CD14-positive monocyte (primary cell): ENCODE data around the gene MRNIP. TPM values are rescaled to one million over a fixed set of nuclear protein-coding genes. Genes with fewer than 3 reads are reported as not detected.

Experiments
- DNase-seq, 3 donors: peaks; one replicate each; pipeline ENCODE4 v3.0.0-alpha.2; 2011 to 2022
- H2AFZ ChIP-seq: 2 replicates; pipeline ENCODE4 v1.6.0; 2012; ENCODE audit warnings: mild to moderate bottlenecking, low read depth, low read length, inconsistent platforms; ENCODE audit not compliant: insufficient read depth, poor library complexity, severe bottlenecking
- H3K27ac ChIP-seq, 2 donors: 1 replicate in 1 of 2; 2 replicates in 1 of 2; pipeline ENCODE4 v1.5.1; 2012 to 2013; ENCODE audit warnings: low read length in 2 of 2, control low read depth in 1 of 2, inconsistent platforms in 1 of 2, low read depth in 1 of 2, mild to moderate bottlenecking in 1 of 2
- H3K27me3 ChIP-seq, 2 donors: one replicate each; pipeline versions ENCODE4 v1.6.0 to v1.6.1; 2011 to 2013; ENCODE audit warnings: low read length in 2 of 2; ENCODE audit not compliant: control insufficient read depth in 2 of 2, insufficient read depth in 2 of 2
- H3K36me3 ChIP-seq, 2 donors: replicated peaks in 1 of 2; 1 replicate in 1 of 2; 2 replicates in 1 of 2; pipeline versions ENCODE4 v1.5.1 to v1.6.1; 2012 to 2013; ENCODE audit warnings: low read length in 2 of 2, control low read depth in 1 of 2, inconsistent platforms in 1 of 2, mild to moderate bottlenecking in 1 of 2; ENCODE audit not compliant: insufficient read depth in 2 of 2, control insufficient read depth in 1 of 2
- H3K4me1 ChIP-seq, 2 donors: 1 replicate in 1 of 2; 2 replicates in 1 of 2; pipeline versions ENCODE4 v1.5.1 to v1.6.1; 2012 to 2013; ENCODE audit warnings: low read length in 2 of 2, control low read depth in 1 of 2, inconsistent platforms in 1 of 2, mild to moderate bottlenecking in 1 of 2, moderate library complexity in 1 of 2; ENCODE audit not compliant: insufficient read depth in 2 of 2, control insufficient read depth in 1 of 2
- H3K4me2 ChIP-seq: replicated peaks from 2 replicates; pipeline ENCODE3; 2012; ENCODE audit warnings: low read length, moderate library complexity, mild to moderate bottlenecking; ENCODE audit not compliant: poor library complexity, severe bottlenecking; ENCODE audit errors: extremely low read depth
- H3K4me3 ChIP-seq, 3 experiments: fragments of 200-600 bp in 1 of 3; sonication (generic) in 1 of 3; replicated peaks in 1 of 3; 1 replicate in 2 of 3; 2 replicates in 1 of 3; pipeline ENCODE4 v1.5.1; 2011 to 2013; ENCODE audit warnings: low read length in 3 of 3, mild to moderate bottlenecking in 3 of 3, control low read depth in 2 of 3, low read depth in 2 of 3, inconsistent platforms in 1 of 3, moderate library complexity in 1 of 3
- H3K79me2 ChIP-seq: 2 replicates; pipeline ENCODE4 v1.6.0; 2012; ENCODE audit warnings: mild to moderate bottlenecking, control low read depth, inconsistent platforms, low read length, moderate library complexity; ENCODE audit not compliant: insufficient read depth
- H3K9ac ChIP-seq: 2 replicates; pipeline ENCODE4 v1.6.0; 2017; ENCODE audit warnings: low read length, mild to moderate bottlenecking; ENCODE audit not compliant: insufficient read depth, poor library complexity, severe bottlenecking
- H3K9me3 ChIP-seq, 2 donors: replicated peaks in 1 of 2; 1 replicate in 1 of 2; 2 replicates in 1 of 2; pipeline versions ENCODE4 v1.5.1 to v1.6.1; 2012 to 2013; ENCODE audit warnings: low read length in 2 of 2, control low read depth in 1 of 2; ENCODE audit not compliant: control insufficient read depth in 1 of 2, insufficient read depth in 1 of 2
- H4K20me1 ChIP-seq: 2 replicates; pipeline ENCODE4 v1.6.0; 2012; ENCODE audit warnings: mild to moderate bottlenecking, low read length, control low read depth, moderate library complexity; ENCODE audit not compliant: insufficient read depth
- H3K27ac Mint-ChIP-seq, 7 donors: one replicate each; pipeline ENCODE4 v1.8.0; 2020; ENCODE audit warnings: mild to moderate bottlenecking in 7 of 7, mixed read lengths in 7 of 7, moderate library complexity in 6 of 7, inconsistent platforms in 2 of 7
- H3K27me3 Mint-ChIP-seq, 3 donors: one replicate each; pipeline ENCODE4 v1.8.0; 2021 to 2022; ENCODE audit warnings: low read depth in 3 of 3, mild to moderate bottlenecking in 3 of 3, mixed read lengths in 3 of 3, moderate library complexity in 3 of 3, inconsistent platforms in 1 of 3
- H3K36me3 Mint-ChIP-seq, 2 donors: one replicate each; pipeline ENCODE4 v1.8.0; 2020; ENCODE audit warnings: mixed read lengths in 2 of 2, inconsistent platforms in 1 of 2, mild to moderate bottlenecking in 1 of 2
- H3K4me1 Mint-ChIP-seq: one replicate; pipeline ENCODE4 v1.8.0; 2020; ENCODE audit warnings: mild to moderate bottlenecking, mixed read lengths
- H3K4me3 Mint-ChIP-seq, 2 donors: one replicate each; pipeline ENCODE4 v1.8.0; 2020; ENCODE audit warnings: mild to moderate bottlenecking in 2 of 2, mixed read lengths in 2 of 2, moderate library complexity in 1 of 2
- H3K9me3 Mint-ChIP-seq, 7 donors: one replicate each; pipeline ENCODE4 v1.8.0; 2020 to 2022; ENCODE audit warnings: mixed read lengths in 7 of 7, mild to moderate bottlenecking in 6 of 7, moderate library complexity in 6 of 7, inconsistent platforms in 2 of 7
- CTCF ChIP-seq: fragments of 200-600 bp; IDR thresholded peaks from one replicate; pipeline ENCODE4 v1.8.0; 2022; ENCODE audit warnings: antibody characterized with exemption, mild to moderate bottlenecking
- WGBS: methylation state at CpG from one replicate; pipeline ENCODE4 v1.1.5; 2013; ENCODE audit warnings: missing lambda C conversion rate; ENCODE audit not compliant: insufficient coverage; 5-methylcytosine and 5-hydroxymethylcytosine counted together
- intact Hi-C, 2 donors: fragments of 100-400 bp; cut with micrococcal nuclease; formaldehyde crosslinking; loops; one replicate each; pipeline versions ENCODE4 v1.15.0 to v1.15.1; 2023
- polyA plus RNA-seq, 3 donors: library from polyadenylated mRNA; depleted of rRNA in 1 of 3; unstranded in 2 of 3; stranded (reverse) in 1 of 3; fragments of 300-500 nt in 2 of 3; fragments of >200 nt in 1 of 3; fragmentation: Illumina TruSeq in 2 of 3; gene quantifications; 1 replicate in 2 of 3; 2 replicates in 1 of 3; pipeline ENCODE4 v1.2.3, GENCODE V29; 2012 to 2021

The MRNIP gene
- polyA plus RNA-seq, 3 donors: 1.2 to 23.0 (median 1.4) TPM

GRCh38 chr5:179887802-179888201 lies 29.2 kb upstream of the MRNIP start:
- Mint-ChIP-seq H3K27me3 (peaks cover 0 to 1% (median 0%) of the 10 kb centered on the region in 3 donors), H3K4me3 (no peak overlapping the region), H3K36me3 (peaks cover 95 to 98% of the 10 kb centered on the region in 2 donors), H3K27ac (no peak overlapping the region), H3K4me1 (no peaks in the 10 kb centered on the region), H3K9me3 (peaks cover 21 to 36% (median 29%) of the 10 kb centered on the region in 7 donors)
- no peak overlapping the region for H3K27ac ChIP-seq
- no peaks in the 10 kb centered on the region for H3K4me1 ChIP-seq
- no peak for DNase-seq
- intact Hi-C loops: no loop called here
- H3K79me2 ChIP-seq: no peaks in the 10 kb centered on the region
- H3K4me2 ChIP-seq: no peak overlapping the region
- H3K9me3 ChIP-seq: peaks cover 22 to 25% of the 10 kb centered on the region in 2 donors
- H3K4me3 ChIP-seq: no peak overlapping the region
- H3K36me3 ChIP-seq: peaks cover 87 to 99% of the 10 kb centered on the region in 2 donors
- peaks cover 8% of the 10 kb centered on the region for H4K20me1 ChIP-seq
- no peaks in the 10 kb centered on the region for H3K27me3 ChIP-seq
- TF ChIP-seq CTCF: no peak
- 97% methylated on average over 5 of the region's 6 CpGs for WGBS
- no peak overlapping the region for H3K9ac ChIP-seq
- H2AFZ ChIP-seq: no peak overlapping the region

GRCh38 chr5:179887095-179887494 lies 28.5 kb upstream of the MRNIP start:
- peaks cover 0 to 1% (median 0%) of the 10 kb centered on the region in 3 donors for H3K27me3 Mint-ChIP-seq
- intact Hi-C loops: no loop called here
- Histone ChIP-seq H3K4me1 (no peaks in the 10 kb centered on the region), H3K27ac (no peak overlapping the region), H3K79me2 (no peaks in the 10 kb centered on the region), H3K4me2 (no peak overlapping the region), H3K27me3 (no peaks in the 10 kb centered on the region), H3K4me3 (no peak overlapping the region), H2AFZ (no peak overlapping the region), H3K36me3 (peaks cover 79 to 99% of the 10 kb centered on the region in 2 donors), H4K20me1 (peaks cover 8% of the 10 kb centered on the region), H3K9ac (no peak overlapping the region), H3K9me3 (peaks cover 26 to 30% of the 10 kb centered on the region in 2 donors)
- WGBS: 99% methylated on average over 10 of the region's 11 CpGs
- no peak for TF ChIP-seq CTCF
- H3K9me3 Mint-ChIP-seq: peaks cover 25 to 41% (median 33%) of the 10 kb centered on the region in 7 donors
- H3K4me3 Mint-ChIP-seq: no peak overlapping the region
- peaks cover 95 to 98% of the 10 kb centered on the region in 2 donors for H3K36me3 Mint-ChIP-seq
- no peak overlapping the region for H3K27ac Mint-ChIP-seq
- no peak for DNase-seq
- H3K4me1 Mint-ChIP-seq: no peaks in the 10 kb centered on the region
